ES-I3 (cell line): ENCODE results near the gene PPP2R3A.
"Not testable (repeated sequence)": the region's sequence is repeated elsewhere in the genome, so short reads cannot be mapped to it uniquely, and the experiment has no call there.

ENCODE experiments used
- H3K36me3 ChIP-seq: 2 replicates; pipeline ENCODE4 v1.6.1; 2013; ENCODE audit warnings: mild to moderate bottlenecking, low read length, control low read depth, moderate library complexity; ENCODE audit not compliant: insufficient read depth
- H3K4me1 ChIP-seq: 2 replicates; pipeline ENCODE4 v1.6.1; 2013; ENCODE audit warnings: mild to moderate bottlenecking, control low read depth, low read length; ENCODE audit not compliant: insufficient read depth
- H3K9ac ChIP-seq: 2 replicates; pipeline ENCODE4 v1.6.1; 2013; ENCODE audit warnings: low read depth, mild to moderate bottlenecking, low read length, moderate library complexity
- H3K9me3 ChIP-seq: 2 replicates; pipeline ENCODE4 v1.6.1; 2013; ENCODE audit warnings: mild to moderate bottlenecking, low read length, moderate library complexity; ENCODE audit not compliant: control insufficient read depth, insufficient read depth

Gene PPP2R3A

GRCh38 chr3:136070953-136071949 is 105.7 kb downstream of the PPP2R3A start:
- H3K9me3 ChIP-seq = no peaks in the 10 kb centered on the region
- H3K4me1 ChIP-seq = no peaks in the 10 kb centered on the region
- H3K36me3 ChIP-seq = no peaks in the 10 kb centered on the region
- H3K9ac ChIP-seq = no peak overlapping the region

- Histone ChIP-seq H3K4me1 (no peaks in the 10 kb centered on the region), H3K9me3 (no peaks in the 10 kb centered on the region), H3K36me3 (no peaks in the 10 kb centered on the region), H3K9ac (no peak overlapping the region)
These were observed 109.1 kb downstream of the PPP2R3A start for GRCh38 chr3:136074546-136075170.

- H3K36me3 ChIP-seq = no peaks in the 10 kb centered on the region
- H3K4me1 ChIP-seq = no peaks in the 10 kb centered on the region
- H3K9ac ChIP-seq = no peak overlapping the region
These were observed 109.8 kb downstream of the PPP2R3A start for GRCh38 chr3:136075218-136075808.

GRCh38 chr3:136075811-136076210 is 110.3 kb downstream of the PPP2R3A start:
- Histone ChIP-seq H3K36me3 (no peaks in the 10 kb centered on the region), H3K9me3 (no peaks in the 10 kb centered on the region), H3K4me1 (no peaks in the 10 kb centered on the region), H3K9ac (no peak overlapping the region)

More at GRCh38 chr3:136075218-136075808, 109.8 kb downstream of the PPP2R3A start:
- no peaks in the 10 kb centered on the region for H3K9me3 ChIP-seq

- Histone ChIP-seq H3K9me3 (peaks cover 3% of the 10 kb centered on the region; the same call in 1 of the 2 replicates), H3K36me3 (no peaks in the 10 kb centered on the region), H3K4me1 (no peaks in the 10 kb centered on the region), H3K9ac (no peak overlapping the region)
These were observed 113.2 kb downstream of the PPP2R3A start for GRCh38 chr3:136078421-136079364.

GRCh38 chr3:136083641-136084382 is 118.3 kb downstream of the PPP2R3A start:
- H3K36me3 ChIP-seq, H3K4me1 ChIP-seq, H3K9me3 ChIP-seq: not testable (repeated sequence)

GRCh38 chr3:136085067-136085466 is 119.5 kb downstream of the PPP2R3A start:
- H3K4me1 ChIP-seq, H3K9me3 ChIP-seq, H3K9ac ChIP-seq, H3K36me3 ChIP-seq: not testable (repeated sequence)

More at GRCh38 chr3:136083641-136084382, 118.3 kb downstream of the PPP2R3A start:
- not testable (repeated sequence) for H3K9ac ChIP-seq

- Histone ChIP-seq H3K9ac (no peak overlapping the region), H3K36me3 (no peaks in the 10 kb centered on the region), H3K4me1 (no peaks in the 10 kb centered on the region), H3K9me3 (no peaks in the 10 kb centered on the region)
These were observed 128.2 kb downstream of the PPP2R3A start for GRCh38 chr3:136093771-136094170.

- no peak overlapping the region for H3K9ac ChIP-seq
- H3K36me3 ChIP-seq = no peaks in the 10 kb centered on the region
- no peaks in the 10 kb centered on the region for H3K4me1 ChIP-seq
- H3K9me3 ChIP-seq = no peaks in the 10 kb centered on the region
These were observed 139.5 kb downstream of the PPP2R3A start for GRCh38 chr3:136105044-136105443.

GRCh38 chr3:136106101-136106500 is 140.6 kb downstream of the PPP2R3A start:
- Histone ChIP-seq H3K4me1 (no peaks in the 10 kb centered on the region), H3K36me3 (no peaks in the 10 kb centered on the region), H3K9ac (no peak overlapping the region), H3K9me3 (no peaks in the 10 kb centered on the region)

- no peaks in the 10 kb centered on the region for H3K4me1 ChIP-seq
- no peaks in the 10 kb centered on the region for H3K36me3 ChIP-seq
- H3K9me3 ChIP-seq = no peaks in the 10 kb centered on the region
- no peak overlapping the region for H3K9ac ChIP-seq
These were observed 144.0 kb downstream of the PPP2R3A start for GRCh38 chr3:136109499-136109898.

GRCh38 chr3:136110481-136110880 is 145.0 kb downstream of the PPP2R3A start:
- Histone ChIP-seq H3K9ac (no peak overlapping the region), H3K4me1 (no peaks in the 10 kb centered on the region), H3K9me3 (no peaks in the 10 kb centered on the region), H3K36me3 (no peaks in the 10 kb centered on the region)

GRCh38 chr3:136114421-136114820 is 148.9 kb downstream of the PPP2R3A start:
- H3K36me3 ChIP-seq = no peaks in the 10 kb centered on the region
- no peak overlapping the region for H3K9ac ChIP-seq
- no peaks in the 10 kb centered on the region for H3K9me3 ChIP-seq
- H3K4me1 ChIP-seq = no peaks in the 10 kb centered on the region
